Measurements from ENCODE around the gene TBC1D16.
A peak's percentile ranks its signal among the peaks of the same experiment; 100 is the strongest.
"Not testable (repeated sequence)": the region's sequence is repeated elsewhere in the genome, so short reads cannot be mapped to it uniquely, and the experiment has no call there.

Gene TBC1D16

GRCh38 chr17:79956853-79957252, 78.8 kb downstream of the TBC1D16 start:
- Histone ChIP-seq H3K36me3 (ENCODE audit: control insufficient read depth, insufficient read depth, low read length, severe bottlenecking) (peaks cover 7% of the 10 kb centered on the region), H3K4me3 (ENCODE audit: low read length) (no peak overlapping the region), H3K9ac (ENCODE audit: low read length) (no peak overlapping the region), H3K27me3 (replicated peaks; ENCODE audit: control insufficient read depth, insufficient read depth, low read length) (no peaks in the 10 kb centered on the region), H3K4me1 (ENCODE audit: control insufficient read depth, insufficient read depth, low read length) (peaks cover 10% of the 10 kb centered on the region), H3K9me3 (ENCODE audit: control insufficient read depth, low read length) (peaks cover 2% of the 10 kb centered on the region)
- DNase-seq (ENCODE audit: low read depth): no peak

DNA sequence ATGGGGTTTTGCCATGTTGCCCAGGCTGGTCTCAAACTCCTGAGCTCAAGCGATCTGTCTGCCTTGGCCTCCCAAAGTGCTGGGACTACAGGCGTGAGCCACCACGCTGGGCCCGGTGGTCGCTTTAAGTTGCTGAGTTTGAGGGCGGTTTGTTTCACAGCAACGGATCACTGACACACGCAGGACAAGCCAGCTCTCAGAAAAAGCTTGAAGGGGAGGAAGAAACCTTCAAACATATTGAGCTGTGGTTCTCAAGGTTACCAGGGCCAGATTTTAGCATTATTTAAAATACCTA, 79.3 kb downstream of the TBC1D16 start:
- H3K9ac ChIP-seq (ENCODE audit: low read length); DNase-seq (ENCODE audit: low read depth); H3K27me3 ChIP-seq (replicated peaks; ENCODE audit: control insufficient read depth, insufficient read depth, low read length); H3K4me3 ChIP-seq (ENCODE audit: low read length); H3K9me3 ChIP-seq (ENCODE audit: control insufficient read depth, low read length); H3K36me3 ChIP-seq (ENCODE audit: control insufficient read depth, insufficient read depth, low read length, severe bottlenecking): not testable (repeated sequence)
- H3K4me1 ChIP-seq (ENCODE audit: control insufficient read depth, insufficient read depth, low read length): peaks cover 15% of the 10 kb centered on the region

DNA sequence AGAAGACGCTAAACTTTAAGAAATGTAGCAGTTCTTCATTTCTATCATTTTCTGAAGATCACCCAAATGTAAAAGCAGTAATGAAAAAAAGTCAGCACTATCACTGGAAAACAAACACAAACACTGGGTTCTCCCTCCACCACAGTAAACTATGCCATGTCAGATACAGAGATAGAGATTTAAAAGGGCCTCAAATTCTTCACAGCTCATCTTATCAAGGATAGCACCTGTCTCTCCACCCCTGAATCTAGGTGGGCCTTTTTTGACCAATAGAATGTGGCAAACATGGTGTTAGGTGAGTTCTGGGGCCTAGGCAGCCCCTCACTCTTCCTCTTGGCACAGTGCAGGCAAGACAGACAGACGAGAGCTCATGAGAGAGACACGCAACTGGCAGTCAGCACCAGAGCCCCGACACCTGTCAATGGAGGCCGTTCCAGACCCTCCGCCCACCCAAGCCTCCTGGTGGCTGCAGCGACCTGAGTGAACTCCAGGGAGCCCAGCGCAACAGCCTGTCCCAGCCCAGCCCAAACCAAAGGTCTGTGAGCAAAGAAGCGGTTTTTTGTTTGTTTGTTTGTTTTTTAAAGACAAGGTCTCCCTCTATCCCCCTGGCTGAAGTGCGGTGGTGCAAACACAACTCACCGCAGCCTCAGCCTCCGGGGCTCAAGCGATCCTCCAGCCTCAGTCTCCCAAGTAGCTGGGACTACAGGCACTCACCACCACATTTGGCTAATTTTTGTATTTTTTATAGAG, 79.8 kb downstream of the TBC1D16 start:
- Histone ChIP-seq H3K27me3 (replicated peaks; ENCODE audit: control insufficient read depth, insufficient read depth, low read length) (no peaks in the 10 kb centered on the region), H3K4me3 (ENCODE audit: low read length) (no peak overlapping the region)
- DNase-seq (ENCODE audit: low read depth): no peak

DNA sequence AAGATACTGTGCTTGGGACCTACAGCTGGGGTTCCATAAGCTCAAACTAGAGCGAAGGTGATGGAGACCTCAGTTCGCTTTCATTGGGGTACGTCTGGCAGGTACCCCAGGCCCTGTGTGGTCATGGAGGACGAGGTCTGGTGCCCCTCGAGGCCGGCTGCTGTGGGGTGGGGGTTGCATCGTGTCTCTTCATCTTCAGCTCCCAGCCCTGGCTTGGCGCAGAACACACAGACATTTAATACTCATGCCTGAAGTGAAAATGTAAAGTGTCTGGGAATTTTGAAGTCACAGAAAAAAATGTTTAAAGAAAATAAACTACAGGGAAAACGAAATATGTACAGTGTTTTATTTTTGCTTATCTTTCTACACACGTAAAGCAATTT, 80.5 kb downstream of the TBC1D16 start:
- H3K36me3 ChIP-seq (ENCODE audit: control insufficient read depth, insufficient read depth, low read length, severe bottlenecking): peaks cover 8% of the 10 kb centered on the region
- no peaks in the 10 kb centered on the region for H3K9me3 ChIP-seq (ENCODE audit: control insufficient read depth, low read length)
- H3K9ac ChIP-seq (ENCODE audit: low read length): no peak overlapping the region
- no peaks in the 10 kb centered on the region for H3K27me3 ChIP-seq (replicated peaks; ENCODE audit: control insufficient read depth, insufficient read depth, low read length)
- no peak for DNase-seq (ENCODE audit: low read depth)
- peaks cover 17% of the 10 kb centered on the region for H3K4me1 ChIP-seq (ENCODE audit: control insufficient read depth, insufficient read depth, low read length)
- H3K4me3 ChIP-seq (ENCODE audit: low read length): no peak overlapping the region

More for the DNA sequence above, 79.8 kb downstream of the TBC1D16 start:
- H3K36me3 ChIP-seq (ENCODE audit: control insufficient read depth, insufficient read depth, low read length, severe bottlenecking): peaks cover 6% of the 10 kb centered on the region
- H3K9me3 ChIP-seq (ENCODE audit: control insufficient read depth, low read length): no peaks in the 10 kb centered on the region
- peaks cover 17% of the 10 kb centered on the region for H3K4me1 ChIP-seq (ENCODE audit: control insufficient read depth, insufficient read depth, low read length)
- no peak overlapping the region for H3K9ac ChIP-seq (ENCODE audit: low read length)

DNA sequence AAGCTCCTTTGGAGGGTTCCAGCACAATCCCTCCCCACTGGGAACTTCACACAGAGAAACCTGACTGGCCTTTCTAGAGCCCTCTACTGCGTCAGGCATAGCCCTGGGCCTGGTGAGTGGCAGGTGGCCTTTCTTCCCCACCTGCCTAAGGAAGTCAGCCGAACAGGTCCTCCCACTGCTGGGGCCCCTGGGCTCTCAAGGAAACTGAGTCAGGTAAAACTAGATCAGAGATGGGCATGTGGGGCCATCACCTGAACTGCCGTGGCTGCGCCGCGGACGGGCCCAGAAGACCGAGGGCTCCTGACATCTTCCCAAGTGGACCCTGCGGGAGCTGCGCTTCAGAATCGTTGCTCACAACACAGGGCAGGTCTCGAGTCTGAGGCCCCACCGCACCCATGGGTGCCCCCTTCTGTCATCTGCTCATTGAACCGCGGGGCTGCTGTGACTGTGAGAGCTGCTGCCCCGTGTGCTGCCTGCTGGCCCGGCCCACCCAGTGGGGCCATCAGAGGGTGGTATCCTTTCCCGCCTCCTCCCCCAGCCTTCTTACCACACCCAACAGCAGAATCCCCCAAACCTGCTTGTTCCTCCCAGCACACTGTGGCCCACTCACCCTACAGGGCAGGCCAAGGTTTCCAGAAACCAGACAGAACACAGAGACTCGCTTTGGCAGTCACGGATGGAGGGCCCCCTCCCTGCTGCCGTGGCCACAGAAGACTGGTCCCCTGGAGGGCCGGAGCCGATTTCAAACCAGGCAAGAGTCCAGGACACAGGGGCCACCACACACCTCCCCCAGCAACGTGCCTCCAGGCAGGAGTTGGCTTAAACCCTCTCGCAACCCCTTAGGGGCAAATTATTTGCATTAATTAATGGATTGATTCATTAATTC, 81.1 kb downstream of the TBC1D16 start:
- Histone ChIP-seq H3K4me3 (ENCODE audit: low read length) (no peak overlapping the region), H3K36me3 (ENCODE audit: control insufficient read depth, insufficient read depth, low read length, severe bottlenecking) (peaks cover 15% of the 10 kb centered on the region), H3K27me3 (replicated peaks; ENCODE audit: control insufficient read depth, insufficient read depth, low read length) (no peaks in the 10 kb centered on the region), H3K9me3 (ENCODE audit: control insufficient read depth, low read length) (no peaks in the 10 kb centered on the region), H3K9ac (ENCODE audit: low read length) (no peak overlapping the region), H3K4me1 (ENCODE audit: control insufficient read depth, insufficient read depth, low read length) (peaks cover 17% of the 10 kb centered on the region)
- no peak for DNase-seq (ENCODE audit: low read depth)

GRCh38 chr17:79953335-79953734, 82.3 kb downstream of the TBC1D16 start:
- H3K4me3 ChIP-seq (ENCODE audit: low read length): no peak overlapping the region
- H3K9ac ChIP-seq (ENCODE audit: low read length): no peak overlapping the region
- H3K27me3 ChIP-seq (replicated peaks; ENCODE audit: control insufficient read depth, insufficient read depth, low read length): no peaks in the 10 kb centered on the region
- no peak for DNase-seq (ENCODE audit: low read depth)
- peaks cover 17% of the 10 kb centered on the region for H3K4me1 ChIP-seq (ENCODE audit: control insufficient read depth, insufficient read depth, low read length)
- H3K36me3 ChIP-seq (ENCODE audit: control insufficient read depth, insufficient read depth, low read length, severe bottlenecking): peaks cover 27% of the 10 kb centered on the region
- H3K9me3 ChIP-seq (ENCODE audit: control insufficient read depth, low read length): no peaks in the 10 kb centered on the region

DNA sequence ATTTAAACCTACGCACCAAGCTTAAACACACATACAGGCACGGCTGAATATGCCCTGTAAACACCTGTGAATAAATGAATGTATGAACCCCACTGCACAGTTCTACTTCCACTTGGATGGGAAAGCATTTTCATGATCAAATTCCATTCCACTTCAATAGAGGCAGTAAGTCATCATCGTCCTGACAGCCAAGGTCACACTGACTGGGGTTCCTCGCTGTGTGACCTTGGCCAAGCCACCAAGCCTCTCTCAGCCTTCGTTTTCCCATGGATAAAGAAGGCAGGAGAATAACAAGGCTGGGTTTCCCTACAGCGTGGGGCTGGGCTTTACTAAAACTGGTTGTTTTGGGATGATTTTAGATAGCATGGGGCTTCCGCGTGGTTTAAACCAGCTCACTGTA, 82.8 kb downstream of the TBC1D16 start:
- DNase-seq (ENCODE audit: low read depth): no peak
- no peak overlapping the region for H3K9ac ChIP-seq (ENCODE audit: low read length)
- no peaks in the 10 kb centered on the region for H3K27me3 ChIP-seq (replicated peaks; ENCODE audit: control insufficient read depth, insufficient read depth, low read length)
- peaks cover 17% of the 10 kb centered on the region for H3K4me1 ChIP-seq (ENCODE audit: control insufficient read depth, insufficient read depth, low read length)
- H3K36me3 ChIP-seq (ENCODE audit: control insufficient read depth, insufficient read depth, low read length, severe bottlenecking): peaks cover 31% of the 10 kb centered on the region
- no peak overlapping the region for H3K4me3 ChIP-seq (ENCODE audit: low read length)
- H3K9me3 ChIP-seq (ENCODE audit: control insufficient read depth, low read length): no peaks in the 10 kb centered on the region

DNA sequence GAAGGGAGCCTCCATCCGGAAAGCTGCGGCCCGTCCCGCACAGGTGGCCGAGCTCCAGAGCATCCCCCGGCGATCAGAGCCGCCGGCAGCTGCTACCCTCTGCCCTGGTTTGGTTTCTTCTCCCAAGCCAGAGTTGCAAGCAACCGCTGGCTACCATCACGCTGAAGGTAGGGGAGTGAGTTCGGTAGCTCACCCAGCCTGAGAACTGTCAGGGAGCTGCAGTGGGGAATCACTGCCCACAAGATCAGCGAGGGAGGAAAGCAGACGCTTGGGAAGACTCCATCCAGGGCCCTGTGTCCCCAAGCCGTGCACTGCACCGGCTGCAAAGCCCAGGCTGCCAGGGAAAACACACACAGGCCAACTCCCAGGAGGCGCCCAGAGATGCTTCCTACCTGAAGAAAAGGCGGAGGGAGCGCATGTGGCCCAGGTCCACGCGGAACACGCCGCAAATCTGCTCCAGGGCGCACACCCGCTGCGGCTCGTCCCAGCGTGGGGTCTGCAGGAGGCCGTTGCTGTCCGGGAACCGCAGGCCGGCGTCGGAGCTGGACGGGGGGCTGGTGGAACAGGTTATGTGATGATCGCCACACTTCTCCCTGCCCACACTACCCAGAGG, 83.3 kb downstream of the TBC1D16 start:
- H3K27me3 ChIP-seq (replicated peaks; ENCODE audit: control insufficient read depth, insufficient read depth, low read length): no peaks in the 10 kb centered on the region
- no peak for DNase-seq (ENCODE audit: low read depth)
- H3K36me3 ChIP-seq (ENCODE audit: control insufficient read depth, insufficient read depth, low read length, severe bottlenecking): peaks cover 36% of the 10 kb centered on the region
- no peak overlapping the region for H3K4me3 ChIP-seq (ENCODE audit: low read length)
- peaks cover 17% of the 10 kb centered on the region for H3K4me1 ChIP-seq (ENCODE audit: control insufficient read depth, insufficient read depth, low read length)
- no peak overlapping the region for H3K9ac ChIP-seq (ENCODE audit: low read length)
- H3K9me3 ChIP-seq (ENCODE audit: control insufficient read depth, low read length): no peaks in the 10 kb centered on the region

GRCh38 chr17:79951361-79952264, 84.1 kb downstream of the TBC1D16 start:
- H3K36me3 ChIP-seq (ENCODE audit: control insufficient read depth, insufficient read depth, low read length, severe bottlenecking): peaks cover 44% of the 10 kb centered on the region
- H3K9me3 ChIP-seq (ENCODE audit: control insufficient read depth, low read length): no peaks in the 10 kb centered on the region
- peak; percentile 57 for DNase-seq (ENCODE audit: low read depth)
- H3K9ac ChIP-seq (ENCODE audit: low read length): no peak overlapping the region
- H3K4me1 ChIP-seq (ENCODE audit: control insufficient read depth, insufficient read depth, low read length): peaks cover 17% of the 10 kb centered on the region
- no peaks in the 10 kb centered on the region for H3K27me3 ChIP-seq (replicated peaks; ENCODE audit: control insufficient read depth, insufficient read depth, low read length)
- no peak overlapping the region for H3K4me3 ChIP-seq (ENCODE audit: low read length)

- peaks cover 17% of the 10 kb centered on the region for H3K4me1 ChIP-seq (ENCODE audit: control insufficient read depth, insufficient read depth, low read length)
- DNase-seq (ENCODE audit: low read depth): no peak
- no peak overlapping the region for H3K4me3 ChIP-seq (ENCODE audit: low read length)
- no peaks in the 10 kb centered on the region for H3K9me3 ChIP-seq (ENCODE audit: control insufficient read depth, low read length)
- H3K36me3 ChIP-seq (ENCODE audit: control insufficient read depth, insufficient read depth, low read length, severe bottlenecking): peaks cover 52% of the 10 kb centered on the region
- no peaks in the 10 kb centered on the region for H3K27me3 ChIP-seq (replicated peaks; ENCODE audit: control insufficient read depth, insufficient read depth, low read length)
- no peak overlapping the region for H3K9ac ChIP-seq (ENCODE audit: low read length)
Observed at GRCh38 chr17:79950751-79951150, 84.9 kb downstream of the TBC1D16 start.
